LoVo (cell line): ENCODE data around the gene PRRC2A.

Source experiments
- DNase-seq: peaks from one replicate; pipeline ENCODE4 v3.0.0-alpha.2; 2016; ENCODE audit warnings: low spot score

Gene PRRC2A

DNA sequence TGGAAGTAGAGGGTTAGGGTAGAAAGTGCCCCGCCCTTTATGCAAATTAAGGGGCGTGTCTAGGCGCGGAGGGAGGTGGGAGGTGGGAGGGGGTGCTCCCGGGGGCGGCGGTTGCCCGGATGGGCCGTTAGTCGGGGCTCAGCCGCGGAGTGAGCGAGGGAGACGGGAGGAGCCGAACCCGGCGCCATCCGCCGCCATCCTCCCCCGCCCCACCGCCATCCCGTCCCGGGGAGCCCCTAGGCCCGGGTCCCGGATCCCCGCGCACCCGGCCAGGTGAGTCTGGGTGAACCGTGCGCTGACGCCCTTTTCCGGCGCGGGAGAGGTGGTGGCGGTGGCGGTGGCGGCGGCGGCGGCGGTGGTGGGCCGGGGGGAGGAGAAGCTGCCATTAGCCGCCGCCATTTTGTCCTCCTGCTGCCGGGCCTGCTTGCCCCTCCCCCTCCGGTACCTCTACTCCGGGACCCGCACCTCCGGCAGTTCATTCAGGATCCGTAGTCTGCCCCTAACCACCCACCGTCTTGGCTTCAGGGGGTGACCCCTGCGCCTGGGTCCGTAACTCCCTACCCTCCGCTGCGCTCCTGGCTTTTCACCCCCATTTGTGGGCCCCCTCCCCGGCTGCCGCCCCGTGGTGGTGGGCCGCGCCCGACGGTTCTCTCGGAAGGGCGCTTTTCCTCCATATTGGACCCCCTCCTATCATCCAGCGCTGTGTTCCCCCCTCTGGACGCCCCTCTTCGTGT, at the start of gene PRRC2A:
Gene PRRC2A, plus strand, starts transcription at position 130 of the 734 bp plus-strand sequence. CDS start 2,075 bp downstream, outside the sequence.
- DNase-seq = peak; percentile 84

DNA sequence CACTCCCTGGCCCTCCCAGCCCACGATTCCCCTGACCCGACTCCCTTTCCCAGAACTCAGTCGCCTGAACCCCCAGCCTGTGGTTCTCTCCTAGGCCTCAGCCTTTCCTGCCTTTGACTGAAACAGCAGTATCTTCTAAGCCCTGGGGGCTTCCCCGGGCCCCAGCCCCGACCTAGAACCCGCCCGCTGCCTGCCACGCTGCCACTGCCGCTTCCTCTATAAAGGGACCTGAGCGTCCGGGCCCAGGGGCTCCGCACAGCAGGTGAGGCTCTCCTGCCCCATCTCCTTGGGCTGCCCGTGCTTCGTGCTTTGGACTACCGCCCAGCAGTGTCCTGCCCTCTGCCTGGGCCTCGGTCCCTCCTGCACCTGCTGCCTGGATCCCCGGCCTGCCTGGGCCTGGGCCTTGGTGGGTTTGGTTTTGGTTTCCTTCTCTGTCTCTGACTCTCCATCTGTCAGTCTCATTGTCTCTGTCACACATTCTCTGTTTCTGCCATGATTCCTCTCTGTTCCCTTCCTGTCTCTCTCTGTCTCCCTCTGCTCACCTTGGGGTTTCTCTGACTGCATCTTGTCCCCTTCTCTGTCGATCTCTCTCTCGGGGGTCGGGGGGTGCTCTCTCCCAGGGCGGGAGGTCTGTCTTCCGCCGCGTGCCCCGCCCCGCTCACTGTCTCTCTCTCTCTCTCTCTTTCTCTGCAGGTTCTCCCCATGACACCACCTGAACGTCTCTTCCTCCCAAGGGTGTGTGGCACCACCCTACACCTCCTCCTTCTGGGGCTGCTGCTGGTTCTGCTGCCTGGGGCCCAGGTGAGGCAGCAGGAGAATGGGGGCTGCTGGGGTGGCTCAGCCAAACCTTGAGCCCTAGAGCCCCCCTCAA, 48.2 kb upstream of the PRRC2A start, which contains the start of gene LTA:
Gene LTA, plus strand, starts transcription at position 249 of the 871 bp plus-strand sequence. Its CDS starts 454 bp downstream, at position 703.
- no peak for DNase-seq

DNA sequence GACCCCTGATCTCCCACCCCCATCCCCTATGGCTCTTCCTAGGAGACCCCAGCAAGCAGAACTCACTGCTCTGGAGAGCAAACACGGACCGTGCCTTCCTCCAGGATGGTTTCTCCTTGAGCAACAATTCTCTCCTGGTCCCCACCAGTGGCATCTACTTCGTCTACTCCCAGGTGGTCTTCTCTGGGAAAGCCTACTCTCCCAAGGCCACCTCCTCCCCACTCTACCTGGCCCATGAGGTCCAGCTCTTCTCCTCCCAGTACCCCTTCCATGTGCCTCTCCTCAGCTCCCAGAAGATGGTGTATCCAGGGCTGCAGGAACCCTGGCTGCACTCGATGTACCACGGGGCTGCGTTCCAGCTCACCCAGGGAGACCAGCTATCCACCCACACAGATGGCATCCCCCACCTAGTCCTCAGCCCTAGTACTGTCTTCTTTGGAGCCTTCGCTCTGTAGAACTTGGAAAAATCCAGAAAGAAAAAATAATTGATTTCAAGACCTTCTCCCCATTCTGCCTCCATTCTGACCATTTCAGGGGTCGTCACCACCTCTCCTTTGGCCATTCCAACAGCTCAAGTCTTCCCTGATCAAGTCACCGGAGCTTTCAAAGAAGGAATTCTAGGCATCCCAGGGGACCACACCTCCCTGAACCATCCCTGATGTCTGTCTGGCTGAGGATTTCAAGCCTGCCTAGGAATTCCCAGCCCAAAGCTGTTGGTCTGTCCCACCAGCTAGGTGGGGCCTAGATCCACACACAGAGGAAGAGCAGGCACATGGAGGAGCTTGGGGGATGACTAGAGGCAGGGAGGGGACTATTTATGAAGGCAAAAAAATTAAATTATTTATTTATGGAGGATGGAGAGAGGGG, 47.0 kb upstream of the PRRC2A start:
- no peak for DNase-seq

DNA sequence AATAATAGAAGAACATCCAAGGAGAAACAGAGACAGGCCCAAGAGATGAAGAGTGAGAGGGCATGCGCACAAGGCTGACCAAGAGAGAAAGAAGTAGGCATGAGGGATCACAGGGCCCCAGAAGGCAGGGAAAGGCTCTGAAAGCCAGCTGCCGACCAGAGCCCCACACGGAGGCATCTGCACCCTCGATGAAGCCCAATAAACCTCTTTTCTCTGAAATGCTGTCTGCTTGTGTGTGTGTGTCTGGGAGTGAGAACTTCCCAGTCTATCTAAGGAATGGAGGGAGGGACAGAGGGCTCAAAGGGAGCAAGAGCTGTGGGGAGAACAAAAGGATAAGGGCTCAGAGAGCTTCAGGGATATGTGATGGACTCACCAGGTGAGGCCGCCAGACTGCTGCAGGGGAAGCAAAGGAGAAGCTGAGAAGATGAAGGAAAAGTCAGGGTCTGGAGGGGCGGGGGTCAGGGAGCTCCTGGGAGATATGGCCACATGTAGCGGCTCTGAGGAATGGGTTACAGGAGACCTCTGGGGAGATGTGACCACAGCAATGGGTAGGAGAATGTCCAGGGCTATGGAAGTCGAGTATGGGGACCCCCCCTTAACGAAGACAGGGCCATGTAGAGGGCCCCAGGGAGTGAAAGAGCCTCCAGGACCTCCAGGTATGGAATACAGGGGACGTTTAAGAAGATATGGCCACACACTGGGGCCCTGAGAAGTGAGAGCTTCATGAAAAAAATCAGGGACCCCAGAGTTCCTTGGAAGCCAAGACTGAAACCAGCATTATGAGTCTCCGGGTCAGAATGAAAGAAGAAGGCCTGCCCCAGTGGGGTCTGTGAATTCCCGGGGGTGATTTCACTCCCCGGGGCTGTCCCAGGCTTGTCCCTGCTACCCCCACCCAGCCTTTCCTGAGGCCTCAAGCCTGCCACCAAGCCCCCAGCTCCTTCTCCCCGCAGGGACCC, 46.1 kb upstream of the PRRC2A start:
- DNase-seq = no peak

DNA sequence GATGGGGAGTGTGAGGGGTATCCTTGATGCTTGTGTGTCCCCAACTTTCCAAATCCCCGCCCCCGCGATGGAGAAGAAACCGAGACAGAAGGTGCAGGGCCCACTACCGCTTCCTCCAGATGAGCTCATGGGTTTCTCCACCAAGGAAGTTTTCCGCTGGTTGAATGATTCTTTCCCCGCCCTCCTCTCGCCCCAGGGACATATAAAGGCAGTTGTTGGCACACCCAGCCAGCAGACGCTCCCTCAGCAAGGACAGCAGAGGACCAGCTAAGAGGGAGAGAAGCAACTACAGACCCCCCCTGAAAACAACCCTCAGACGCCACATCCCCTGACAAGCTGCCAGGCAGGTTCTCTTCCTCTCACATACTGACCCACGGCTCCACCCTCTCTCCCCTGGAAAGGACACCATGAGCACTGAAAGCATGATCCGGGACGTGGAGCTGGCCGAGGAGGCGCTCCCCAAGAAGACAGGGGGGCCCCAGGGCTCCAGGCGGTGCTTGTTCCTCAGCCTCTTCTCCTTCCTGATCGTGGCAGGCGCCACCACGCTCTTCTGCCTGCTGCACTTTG, 45.1 kb upstream of the PRRC2A start, which contains the start of gene TNF:
Gene TNF, plus strand, starts transcription at position 231 of the 567 bp plus-strand sequence. Its CDS starts 177 bp downstream, at position 408.
- DNase-seq = no peak

DNA sequence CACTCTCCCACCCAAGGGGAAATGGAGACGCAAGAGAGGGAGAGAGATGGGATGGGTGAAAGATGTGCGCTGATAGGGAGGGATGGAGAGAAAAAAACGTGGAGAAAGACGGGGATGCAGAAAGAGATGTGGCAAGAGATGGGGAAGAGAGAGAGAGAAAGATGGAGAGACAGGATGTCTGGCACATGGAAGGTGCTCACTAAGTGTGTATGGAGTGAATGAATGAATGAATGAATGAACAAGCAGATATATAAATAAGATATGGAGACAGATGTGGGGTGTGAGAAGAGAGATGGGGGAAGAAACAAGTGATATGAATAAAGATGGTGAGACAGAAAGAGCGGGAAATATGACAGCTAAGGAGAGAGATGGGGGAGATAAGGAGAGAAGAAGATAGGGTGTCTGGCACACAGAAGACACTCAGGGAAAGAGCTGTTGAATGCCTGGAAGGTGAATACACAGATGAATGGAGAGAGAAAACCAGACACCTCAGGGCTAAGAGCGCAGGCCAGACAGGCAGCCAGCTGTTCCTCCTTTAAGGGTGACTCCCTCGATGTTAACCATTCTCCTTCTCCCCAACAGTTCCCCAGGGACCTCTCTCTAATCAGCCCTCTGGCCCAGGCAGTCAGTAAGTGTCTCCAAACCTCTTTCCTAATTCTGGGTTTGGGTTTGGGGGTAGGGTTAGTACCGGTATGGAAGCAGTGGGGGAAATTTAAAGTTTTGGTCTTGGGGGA, 44.4 kb upstream of the PRRC2A start:
- no peak for DNase-seq

DNA sequence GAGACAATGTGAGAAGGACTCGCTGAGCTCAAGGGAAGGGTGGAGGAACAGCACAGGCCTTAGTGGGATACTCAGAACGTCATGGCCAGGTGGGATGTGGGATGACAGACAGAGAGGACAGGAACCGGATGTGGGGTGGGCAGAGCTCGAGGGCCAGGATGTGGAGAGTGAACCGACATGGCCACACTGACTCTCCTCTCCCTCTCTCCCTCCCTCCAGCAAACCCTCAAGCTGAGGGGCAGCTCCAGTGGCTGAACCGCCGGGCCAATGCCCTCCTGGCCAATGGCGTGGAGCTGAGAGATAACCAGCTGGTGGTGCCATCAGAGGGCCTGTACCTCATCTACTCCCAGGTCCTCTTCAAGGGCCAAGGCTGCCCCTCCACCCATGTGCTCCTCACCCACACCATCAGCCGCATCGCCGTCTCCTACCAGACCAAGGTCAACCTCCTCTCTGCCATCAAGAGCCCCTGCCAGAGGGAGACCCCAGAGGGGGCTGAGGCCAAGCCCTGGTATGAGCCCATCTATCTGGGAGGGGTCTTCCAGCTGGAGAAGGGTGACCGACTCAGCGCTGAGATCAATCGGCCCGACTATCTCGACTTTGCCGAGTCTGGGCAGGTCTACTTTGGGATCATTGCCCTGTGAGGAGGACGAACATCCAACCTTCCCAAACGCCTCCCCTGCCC, 43.5 kb upstream of the PRRC2A start:
- no peak for DNase-seq

DNA sequence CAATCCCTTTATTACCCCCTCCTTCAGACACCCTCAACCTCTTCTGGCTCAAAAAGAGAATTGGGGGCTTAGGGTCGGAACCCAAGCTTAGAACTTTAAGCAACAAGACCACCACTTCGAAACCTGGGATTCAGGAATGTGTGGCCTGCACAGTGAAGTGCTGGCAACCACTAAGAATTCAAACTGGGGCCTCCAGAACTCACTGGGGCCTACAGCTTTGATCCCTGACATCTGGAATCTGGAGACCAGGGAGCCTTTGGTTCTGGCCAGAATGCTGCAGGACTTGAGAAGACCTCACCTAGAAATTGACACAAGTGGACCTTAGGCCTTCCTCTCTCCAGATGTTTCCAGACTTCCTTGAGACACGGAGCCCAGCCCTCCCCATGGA, 42.9 kb upstream of the PRRC2A start:
- no peak for DNase-seq

DNA sequence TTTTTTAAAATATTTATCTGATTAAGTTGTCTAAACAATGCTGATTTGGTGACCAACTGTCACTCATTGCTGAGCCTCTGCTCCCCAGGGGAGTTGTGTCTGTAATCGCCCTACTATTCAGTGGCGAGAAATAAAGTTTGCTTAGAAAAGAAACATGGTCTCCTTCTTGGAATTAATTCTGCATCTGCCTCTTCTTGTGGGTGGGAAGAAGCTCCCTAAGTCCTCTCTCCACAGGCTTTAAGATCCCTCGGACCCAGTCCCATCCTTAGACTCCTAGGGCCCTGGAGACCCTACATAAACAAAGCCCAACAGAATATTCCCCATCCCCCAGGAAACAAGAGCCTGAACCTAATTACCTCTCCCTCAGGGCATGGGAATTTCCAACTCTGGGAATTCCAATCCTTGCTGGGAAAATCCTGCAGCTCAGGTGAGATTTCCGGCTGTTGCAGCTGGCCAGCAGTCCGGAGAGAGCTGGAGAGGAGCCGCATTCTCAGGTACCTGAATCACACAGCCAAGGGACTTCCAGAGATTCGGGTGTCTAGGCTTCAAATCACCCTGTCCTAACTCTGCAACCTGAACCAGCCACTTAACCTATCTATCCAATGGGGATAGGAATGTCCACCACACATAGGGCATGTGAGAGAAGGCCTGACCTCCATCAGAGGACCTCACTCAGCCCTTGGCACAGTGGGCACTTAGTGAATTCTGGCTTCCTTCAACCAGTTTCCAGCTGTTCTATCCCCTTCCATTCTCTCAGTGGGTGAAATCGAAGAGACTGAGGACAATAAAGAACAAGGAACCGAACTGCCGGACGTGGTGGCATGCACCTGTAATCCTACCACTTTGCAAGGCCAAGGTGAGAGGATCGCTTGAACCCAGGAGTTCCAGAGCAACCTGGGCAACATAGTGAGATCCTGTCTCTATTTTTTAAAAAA, 42.1 kb upstream of the PRRC2A start:
- no peak for DNase-seq

DNA sequence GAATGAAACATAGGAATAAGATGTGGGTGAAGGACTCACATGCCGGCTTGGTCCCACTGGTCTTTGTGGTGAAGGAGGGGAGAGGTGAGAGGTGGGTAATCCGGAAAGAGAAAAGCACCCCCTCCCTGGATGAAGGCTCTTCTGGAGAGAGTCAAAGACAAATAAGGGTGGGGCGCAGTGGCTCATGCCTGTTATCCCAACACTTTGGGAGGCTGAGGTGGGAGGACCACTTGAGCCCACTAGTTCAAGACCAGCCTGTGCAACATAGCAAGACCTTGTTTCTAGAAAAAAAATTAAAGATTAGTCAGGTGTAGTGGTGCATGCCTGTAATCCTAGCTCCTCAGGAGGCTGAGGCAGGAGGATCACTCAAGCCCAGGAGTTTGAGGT, 41.4 kb upstream of the PRRC2A start:
- no peak for DNase-seq

DNA sequence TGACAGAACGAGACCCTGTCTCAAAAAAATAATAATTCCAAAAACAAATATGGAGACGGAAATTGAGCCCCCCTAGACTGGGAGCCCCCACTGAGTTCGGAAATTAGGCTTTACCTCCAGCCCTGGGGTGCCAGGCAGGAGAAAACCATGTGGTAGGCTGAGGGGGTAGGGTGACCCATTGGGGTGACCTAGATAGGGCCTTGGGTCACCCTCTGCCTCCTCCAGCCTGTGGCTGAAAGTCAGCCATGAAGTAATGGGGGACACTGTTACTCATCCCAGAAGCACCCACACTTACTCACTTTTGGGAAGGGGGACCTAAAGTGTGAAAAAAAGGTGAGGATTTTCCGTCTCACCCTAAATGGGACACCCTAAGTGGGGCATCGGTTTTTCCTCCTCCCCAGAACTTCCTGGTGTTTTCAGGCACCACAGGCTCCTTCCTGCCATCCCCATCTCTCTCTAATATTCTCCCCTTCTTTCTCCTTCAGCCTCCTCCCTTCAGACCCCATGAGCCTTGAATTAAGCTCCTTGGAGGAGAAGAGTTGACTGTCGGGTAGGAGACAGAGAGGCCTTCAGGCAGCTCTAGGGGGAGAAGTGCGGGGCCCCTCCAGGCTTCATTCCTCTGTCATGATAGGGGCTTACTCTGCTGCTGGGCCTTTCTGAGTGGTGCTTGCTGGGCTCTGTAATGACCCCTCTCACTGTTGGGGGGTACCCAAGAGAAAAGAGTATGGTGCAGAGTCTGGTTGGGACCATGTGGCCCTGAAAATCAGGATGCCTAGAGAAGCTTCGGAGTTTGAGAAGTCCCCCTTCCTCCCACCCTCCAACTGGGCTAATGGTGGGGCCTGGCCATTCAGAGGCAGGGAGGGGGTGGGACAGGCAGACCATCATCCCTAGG, 40.7 kb upstream of the PRRC2A start:
- DNase-seq = no peak

DNA sequence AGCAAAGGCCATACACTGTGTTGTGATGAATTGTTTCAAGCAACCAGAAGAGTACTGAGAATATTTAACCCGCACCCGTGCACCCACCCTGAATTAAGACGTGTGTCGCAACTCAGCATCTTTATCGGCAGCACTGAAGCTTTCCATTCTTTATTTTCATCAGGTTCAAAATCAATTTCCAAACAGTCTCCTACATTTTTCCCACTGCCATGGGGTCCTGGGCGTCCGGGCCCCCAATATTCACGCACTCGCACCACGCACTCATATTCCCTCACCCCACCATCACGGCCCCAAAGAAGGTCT, 40.1 kb upstream of the PRRC2A start:
- DNase-seq = no peak

DNA sequence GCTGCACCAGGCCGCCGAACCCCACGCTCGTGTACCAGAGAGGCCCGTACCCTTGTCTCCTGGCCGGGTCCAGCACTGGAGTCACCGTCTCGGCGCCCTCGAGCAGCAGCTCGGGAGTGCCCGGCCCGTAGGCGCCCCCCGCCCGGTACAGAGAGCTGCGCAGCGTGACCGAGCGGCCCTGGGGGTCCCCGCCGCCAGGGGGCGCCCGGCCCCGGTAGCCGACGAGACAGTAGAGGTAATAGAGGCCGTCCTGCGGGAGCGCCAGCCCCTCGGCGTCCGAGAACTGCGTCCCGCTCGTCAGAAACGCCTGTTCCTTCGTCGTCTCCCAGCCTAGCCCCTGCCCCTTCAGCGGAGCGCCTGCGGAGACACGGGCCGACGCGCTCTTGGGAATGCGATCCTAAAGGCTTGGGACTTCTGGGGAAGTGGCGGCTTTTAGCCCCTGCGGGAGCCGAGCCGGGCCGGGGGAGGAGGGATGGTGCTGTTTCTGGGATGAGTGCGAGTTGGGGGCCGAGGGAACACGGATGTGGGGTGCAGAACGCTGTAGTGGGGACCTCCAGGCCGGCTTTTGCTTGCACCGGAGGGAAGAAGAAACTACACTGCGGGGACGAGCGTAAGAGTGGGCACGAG, 39.6 kb upstream of the PRRC2A start:
- peak; percentile 81 for DNase-seq

DNA sequence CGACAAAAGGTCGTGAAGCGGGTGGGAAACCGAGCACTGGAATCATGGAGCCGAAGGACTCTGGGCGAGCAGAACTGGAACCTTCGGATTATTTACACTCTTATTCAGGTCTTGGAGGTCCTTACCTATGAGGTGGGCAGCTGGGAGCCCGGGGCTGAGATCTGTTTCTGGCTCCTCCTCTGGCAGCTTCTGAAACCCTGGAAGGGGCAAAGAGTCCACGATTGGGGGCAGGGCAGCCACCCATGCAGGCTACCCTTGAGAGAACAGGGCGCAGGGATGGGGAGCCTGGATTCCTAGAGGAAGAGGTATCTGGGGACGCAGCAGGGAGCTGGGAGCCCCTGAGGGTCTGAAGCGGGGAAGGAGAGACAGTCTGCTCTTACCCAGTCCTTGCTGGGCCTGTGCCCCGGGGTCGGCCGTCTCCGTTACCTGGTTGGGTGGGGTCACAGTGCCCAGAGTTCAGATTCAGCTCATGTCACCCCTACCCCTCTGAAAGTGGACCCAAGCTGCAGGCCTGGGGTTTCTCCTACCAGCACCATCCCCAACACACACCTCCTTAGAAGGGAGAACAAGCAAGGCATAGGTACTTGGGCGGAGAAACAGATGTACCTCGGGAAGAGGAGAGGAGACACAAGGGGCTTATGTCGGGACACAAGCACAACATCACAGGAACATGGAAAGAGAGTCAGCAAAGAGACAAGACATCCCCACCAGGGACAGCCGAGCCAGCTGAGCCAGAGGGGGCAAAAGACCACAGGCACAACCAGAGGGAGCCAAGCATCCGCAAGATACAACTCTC, 38.9 kb upstream of the PRRC2A start:
- DNase-seq = no peak

DNA sequence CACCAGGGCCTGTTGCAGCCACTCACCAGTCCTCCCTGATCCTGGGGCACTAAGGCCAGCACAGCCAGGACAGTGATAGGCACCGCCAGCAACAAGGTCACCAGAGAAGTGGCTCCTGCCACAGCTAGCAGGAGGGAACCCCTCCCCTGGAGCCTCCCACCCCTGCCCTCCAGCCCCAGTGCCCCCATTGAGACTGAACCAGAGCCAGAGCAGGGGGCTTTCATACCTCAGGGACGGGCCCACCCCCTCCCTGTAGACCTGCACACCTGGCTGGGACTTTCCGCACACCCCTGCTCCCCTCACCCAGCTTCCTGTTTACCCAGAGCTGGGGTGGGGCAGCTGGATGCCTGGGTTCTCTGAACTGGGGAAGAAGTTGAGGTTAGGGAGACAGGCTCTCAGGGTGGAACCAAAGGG, 38.3 kb upstream of the PRRC2A start, which contains the start of gene LTB:
Gene LTB, minus strand, starts transcription at position 195 of the 414 bp plus-strand sequence. Its CDS starts 7 bp downstream, at position 188.
- no peak for DNase-seq

DNA sequence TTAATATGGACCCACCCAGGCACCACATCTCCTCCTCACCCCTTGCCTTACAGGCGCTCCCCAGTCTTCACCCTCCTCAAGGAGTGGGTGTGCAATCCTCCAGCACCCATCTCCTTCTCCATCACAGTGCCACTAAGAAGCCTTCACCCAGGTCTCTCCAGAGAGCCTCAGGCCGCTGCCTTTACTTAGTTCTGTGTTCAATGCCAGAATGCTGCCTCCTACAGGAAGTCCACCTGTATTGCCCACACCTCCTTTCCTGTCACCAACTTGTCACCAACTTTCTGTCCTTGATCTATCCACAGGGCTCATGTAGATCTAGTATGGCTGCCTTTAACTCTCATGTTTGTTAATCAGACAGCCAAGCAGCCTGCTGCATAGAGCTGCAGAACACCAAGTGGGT, 35.0 kb upstream of the PRRC2A start:
- peak; percentile 6 for DNase-seq
